Right hindlimb (tissue), 1 donor: ENCODE results near the gene CNPY3.
A peak's percentile ranks its signal among the peaks of the same experiment; 100 is the strongest.
"Not testable (repeated sequence)": the region's sequence is repeated elsewhere in the genome, so short reads cannot be mapped to it uniquely, and the experiment has no call there.

Experiments
- DNase-seq: peaks from one replicate; pipeline ENCODE4 v3.0.0-alpha.2; 2018

Gene CNPY3

GRCh38 chr6:42928986-42929820 lies at the start of gene CNPY3:
Gene CNPY3, plus strand, starts transcription at chr6:42929480. Its CDS starts 91 bp downstream, at chr6:42929571.
- DNase-seq, result peak; percentile 98

DNA sequence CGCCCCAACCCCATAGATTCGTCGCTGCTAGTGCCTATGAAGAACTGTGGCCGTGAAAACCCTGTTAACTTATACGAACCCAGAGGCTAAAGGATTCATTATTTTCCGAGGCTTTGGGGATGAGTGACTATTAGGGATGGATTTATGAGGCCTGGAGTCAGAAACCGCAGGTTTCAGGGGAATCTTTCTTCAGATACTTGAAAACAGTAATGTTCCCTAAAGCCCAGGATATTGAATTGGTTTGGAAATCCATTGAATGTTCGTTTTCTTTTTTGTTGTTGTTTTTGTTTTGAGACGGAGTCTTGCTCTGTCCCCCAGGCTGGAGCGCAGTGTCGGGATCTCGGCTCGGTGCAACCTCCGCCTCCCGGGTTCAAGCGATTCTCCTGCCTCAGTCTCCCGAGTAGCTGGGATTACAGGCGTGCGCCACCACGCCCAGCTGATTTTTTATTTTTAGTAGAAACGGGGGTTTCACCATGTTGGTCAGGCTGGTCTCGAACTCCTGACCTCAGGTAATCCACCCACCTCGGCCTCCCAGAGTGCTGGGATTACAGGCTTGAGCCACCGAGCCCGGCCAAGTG lies 49.0 kb upstream of the CNPY3 start:
- DNase-seq, result not testable (repeated sequence)

DNA sequence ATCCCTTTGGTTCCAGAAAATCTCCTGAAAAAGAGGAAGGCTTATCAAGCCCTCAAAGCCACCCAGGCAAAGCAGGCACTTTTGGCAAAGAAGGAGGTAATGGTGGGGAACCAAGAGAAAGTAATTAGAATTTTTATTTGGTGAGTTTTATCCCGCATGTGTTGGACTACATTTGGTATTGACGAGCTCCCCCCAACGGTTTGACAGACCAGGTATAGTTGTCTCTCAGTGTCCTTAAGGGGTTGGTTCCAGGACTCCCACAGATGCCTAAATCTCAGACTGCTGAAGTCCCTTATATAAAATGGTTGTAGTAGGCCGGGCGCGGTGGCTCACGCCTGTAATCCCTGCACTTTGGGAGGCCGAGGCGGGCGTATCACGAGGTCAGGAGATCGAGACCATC lies 48.4 kb upstream of the CNPY3 start:
- not testable (repeated sequence) for DNase-seq

DNA sequence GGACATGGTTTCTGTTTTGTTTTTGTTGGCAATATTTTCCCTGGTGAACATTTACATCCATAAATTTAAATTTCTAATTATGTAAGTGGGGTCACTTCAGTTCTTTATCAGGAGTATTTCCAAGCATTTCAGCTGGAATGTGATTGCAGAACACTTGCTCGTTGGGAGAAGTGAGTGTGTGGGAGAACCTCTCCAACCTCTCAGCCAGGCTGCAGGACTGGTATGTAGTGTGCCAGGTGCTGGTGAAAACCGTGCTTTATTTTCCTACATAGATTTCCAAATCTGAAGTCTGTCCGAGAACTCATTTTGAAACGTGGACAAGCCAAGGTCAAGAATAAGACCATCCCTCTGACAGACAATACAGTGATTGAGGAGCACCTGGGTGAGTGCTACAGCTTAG lies 43.6 kb upstream of the CNPY3 start:
- no peak for DNase-seq

- not testable (repeated sequence) for DNase-seq
Measured at GRCh38 chr6:42888201-42888600, 41.1 kb upstream of the CNPY3 start.

DNA sequence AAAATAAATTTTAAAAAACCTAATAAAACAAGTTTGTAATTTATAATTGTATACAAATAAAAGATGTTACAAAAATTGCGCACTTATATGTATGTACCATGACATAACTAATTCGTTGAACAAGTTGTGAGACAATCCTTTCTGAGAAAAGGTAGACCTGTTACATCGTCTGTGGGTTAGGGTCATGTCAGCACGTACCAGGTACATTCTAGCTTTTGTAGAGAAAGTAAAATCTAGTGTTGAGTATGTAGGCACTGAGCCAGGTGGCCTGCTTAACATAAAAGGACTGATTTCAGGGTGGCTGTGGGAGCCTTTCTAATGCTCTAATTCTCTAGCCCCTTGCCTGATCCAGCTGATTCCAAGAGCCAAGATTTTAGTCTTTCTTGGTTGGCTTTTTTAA lies 39.5 kb upstream of the CNPY3 start:
- DNase-seq, result no peak

DNA sequence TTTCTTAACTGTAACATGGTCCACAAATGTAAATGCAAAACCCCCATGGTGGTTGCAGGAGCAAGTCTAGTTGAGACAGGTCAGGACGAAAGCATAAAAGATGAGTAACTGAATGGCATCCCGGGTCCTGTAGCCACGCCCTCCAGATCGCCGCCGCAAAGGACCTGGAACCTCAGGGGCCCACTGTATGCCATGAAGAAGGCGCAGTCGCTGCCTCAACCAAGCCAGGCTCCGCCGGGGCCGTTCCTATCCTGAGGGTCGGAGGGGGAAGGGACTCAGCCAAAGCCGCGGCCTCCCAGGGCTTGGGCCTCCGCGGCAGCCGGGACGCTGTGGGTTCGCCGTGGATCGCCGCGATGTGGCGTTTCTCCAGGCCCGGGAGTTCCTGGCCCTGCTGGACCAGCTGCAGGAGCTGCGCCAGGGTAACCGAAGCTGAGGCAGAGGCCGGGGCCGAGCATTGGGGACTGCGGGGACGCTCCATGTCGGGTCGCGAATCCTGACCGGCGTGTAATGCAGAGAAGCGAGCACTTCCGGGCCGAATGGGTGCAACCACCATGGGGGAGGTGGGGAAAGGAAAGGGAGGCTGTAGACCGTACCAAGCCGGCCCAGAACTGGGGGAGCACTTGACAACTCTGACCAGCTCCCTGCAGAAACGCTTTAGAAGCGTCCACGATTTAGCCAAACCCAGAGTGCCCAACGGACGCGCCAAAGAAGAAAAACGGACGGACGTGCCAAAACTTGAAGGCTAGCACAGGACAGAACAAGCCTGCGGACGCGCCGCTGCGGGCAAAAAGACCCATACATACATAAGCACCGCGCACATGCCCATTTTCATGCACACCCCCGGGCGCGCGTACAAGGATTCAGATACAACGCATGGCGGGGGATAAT lies 38.7 kb upstream of the CNPY3 start:
- peak; percentile 97 for DNase-seq

DNA sequence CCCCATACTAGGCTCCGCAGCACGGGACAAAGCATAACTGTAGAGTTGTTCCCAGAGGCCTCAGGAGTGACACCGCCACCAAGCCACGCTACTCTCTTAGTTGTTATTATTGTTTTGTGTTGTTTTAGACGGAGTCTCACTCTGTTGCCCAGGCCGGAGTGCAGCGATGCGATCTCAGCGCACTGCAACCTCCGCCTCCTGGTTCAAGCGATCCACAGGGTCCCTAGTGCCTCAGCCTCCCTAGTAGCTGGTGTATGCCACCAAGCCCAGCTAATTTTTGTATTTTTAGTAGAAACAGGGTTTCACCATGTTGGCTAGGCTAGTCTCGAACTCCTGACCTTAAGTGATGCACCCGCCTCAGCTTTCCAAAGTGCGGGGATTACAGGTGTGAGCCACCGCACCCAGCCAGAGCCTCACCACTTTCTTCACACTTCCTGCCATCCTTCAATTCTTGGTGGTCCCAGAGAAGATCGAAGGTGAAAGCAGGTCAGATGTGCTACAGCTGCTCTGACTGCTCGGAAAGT lies 38.0 kb upstream of the CNPY3 start:
- DNase-seq, result no peak

DNA sequence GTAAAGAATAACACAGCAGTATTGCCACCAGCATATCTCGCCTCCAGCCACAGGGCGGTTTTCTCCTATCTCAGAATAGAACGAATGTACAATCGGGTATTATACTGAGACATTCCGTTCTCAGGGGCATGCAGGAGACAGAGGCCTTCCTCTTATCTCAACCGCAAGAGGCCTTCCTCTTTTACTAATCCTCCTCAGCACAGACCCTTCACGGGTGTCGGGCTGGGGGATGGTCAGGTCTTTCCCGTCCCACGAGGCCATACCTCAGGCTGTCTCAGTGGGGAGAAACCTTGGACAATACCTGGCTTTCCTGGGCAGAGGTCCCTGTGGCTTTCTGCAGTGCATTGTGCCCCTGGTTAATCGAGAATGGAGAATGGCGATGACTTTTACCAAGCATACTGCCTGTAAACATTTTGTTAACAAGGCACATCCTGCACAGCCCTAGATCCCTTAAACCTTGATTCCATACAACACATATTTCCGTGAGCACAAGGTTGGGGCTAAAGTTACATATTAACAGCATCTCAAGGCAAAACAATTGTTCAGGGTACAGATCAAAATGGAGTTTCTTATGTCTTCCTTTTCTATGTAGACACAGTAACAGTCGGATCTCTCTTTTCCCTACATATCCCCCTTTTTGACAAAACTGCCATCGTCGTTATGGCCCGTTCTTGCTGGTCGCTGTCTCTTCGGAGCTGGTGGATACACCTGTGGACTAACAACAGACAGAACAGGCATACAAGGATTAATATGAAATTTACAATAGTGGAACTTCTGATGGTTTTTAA lies 35.0 kb upstream of the CNPY3 start:
- DNase-seq, result not testable (repeated sequence)

- no peak for DNase-seq
Measured at GRCh38 chr6:42896178-42896719, 33.0 kb upstream of the CNPY3 start.

DNA sequence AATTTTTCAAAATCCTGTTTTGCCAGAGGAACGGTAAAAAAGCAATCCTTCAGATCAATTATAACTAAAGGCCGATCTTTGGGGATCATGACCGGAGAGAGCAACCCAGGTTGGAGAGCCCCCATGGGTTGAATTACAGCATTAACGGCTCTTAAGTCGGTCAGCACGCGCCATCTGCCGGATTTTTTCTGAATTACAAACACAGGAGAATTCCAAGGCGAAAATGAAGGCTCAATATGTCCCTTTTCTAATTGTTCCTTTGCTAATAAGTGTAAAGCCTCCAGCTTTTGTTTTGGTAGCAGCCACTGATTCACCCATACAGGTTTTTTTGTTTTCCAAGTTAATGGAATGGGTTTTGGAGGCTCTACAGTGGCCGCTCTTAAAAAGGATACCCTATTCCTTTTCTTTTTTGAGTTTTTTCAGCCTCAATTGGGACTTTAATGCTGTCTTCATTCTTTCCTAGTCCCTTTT lies 30.4 kb upstream of the CNPY3 start:
- peak; percentile 64 for DNase-seq

DNA sequence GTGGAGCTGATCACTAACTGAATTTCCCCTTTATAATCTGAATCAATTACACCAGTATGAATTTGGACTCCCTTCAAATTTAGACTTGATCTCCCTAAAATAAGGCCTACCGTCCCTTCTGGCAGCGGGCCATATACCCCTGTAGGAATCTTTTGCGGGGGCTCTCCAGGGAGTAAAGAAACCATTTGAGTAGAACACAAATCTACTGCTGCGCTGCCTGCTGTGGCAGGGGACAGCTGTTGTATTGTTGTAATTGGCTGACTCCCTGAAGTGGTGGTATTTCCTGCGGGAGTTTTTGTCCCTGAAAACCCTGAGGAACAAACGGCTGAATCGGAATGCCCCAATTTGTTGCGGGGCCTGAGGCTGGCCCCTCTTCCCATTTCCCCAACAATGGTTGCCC lies 29.4 kb upstream of the CNPY3 start:
- no peak for DNase-seq

- DNase-seq, result peak; percentile 81
Measured at GRCh38 chr6:42901538-42901957, 27.7 kb upstream of the CNPY3 start.

- not testable (repeated sequence) for DNase-seq
Measured at GRCh38 chr6:42902429-42903263, 26.6 kb upstream of the CNPY3 start.

- no peak for DNase-seq
Measured at GRCh38 chr6:42904467-42904866, 24.8 kb upstream of the CNPY3 start.

- no peak for DNase-seq
Measured at GRCh38 chr6:42907336-42907735, 21.9 kb upstream of the CNPY3 start.

DNA sequence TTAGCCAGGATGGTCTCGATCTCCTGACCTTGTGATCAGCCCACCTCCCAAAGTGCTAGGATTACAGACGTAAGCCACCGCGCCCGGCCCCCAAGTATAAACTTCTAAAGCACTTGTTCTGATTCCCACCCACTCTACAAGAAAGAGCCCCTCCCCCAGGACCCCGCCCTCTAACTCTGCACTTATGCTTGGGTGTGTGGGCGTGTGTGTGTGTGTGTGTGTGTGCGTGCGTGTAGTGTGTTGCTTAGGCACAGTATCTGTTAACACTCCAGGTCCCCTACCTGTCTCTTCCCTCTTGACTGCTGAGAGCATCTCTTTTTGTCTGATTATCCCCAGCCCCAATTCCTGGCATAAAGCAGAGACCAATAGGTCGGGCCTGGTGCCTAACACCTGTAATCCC lies 19.4 kb upstream of the CNPY3 start:
- DNase-seq, result no peak

DNA sequence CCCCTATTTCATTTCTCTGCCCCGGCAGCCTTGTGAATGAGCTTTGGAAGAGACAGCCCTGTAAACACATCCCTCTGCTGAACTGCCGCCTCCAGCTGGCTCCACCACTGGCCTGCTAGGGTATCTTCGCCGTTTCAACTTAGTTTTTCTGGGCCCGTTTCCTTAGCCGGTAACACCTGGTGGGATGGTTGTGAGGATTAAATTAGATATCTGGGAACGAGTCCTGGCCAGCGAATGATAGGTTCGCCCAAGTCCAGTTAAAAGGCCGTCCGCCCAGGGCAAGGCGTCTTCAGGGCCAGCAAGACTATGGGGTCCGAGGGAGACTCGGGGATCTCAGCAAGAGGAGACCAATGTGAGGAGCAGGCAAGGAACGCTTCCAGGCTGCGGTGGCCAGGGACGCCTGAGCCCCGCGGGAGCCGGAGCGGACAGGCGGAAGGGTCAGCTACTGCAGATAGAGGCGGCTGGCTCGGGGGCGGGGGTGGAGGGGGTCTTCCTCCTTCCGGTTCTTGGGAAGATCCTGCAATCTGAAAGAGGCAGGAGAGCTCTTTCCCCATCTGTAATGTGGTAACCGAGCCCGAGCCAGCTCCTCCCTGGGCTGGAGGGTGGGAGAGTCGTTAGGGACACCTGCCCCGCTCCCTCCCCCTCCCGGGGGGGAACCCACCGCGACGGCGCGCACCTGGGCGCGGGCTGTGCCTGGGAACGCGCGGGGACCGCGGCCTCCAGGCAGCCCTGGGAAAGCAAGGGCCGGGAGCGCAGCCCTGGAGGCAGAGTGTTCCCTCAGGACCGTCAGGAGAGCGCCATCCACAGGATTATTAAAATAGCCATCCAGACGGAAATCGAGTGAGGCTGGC lies 17.9 kb upstream of the CNPY3 start:
- no peak for DNase-seq

GRCh38 chr6:42914546-42914945 lies 14.7 kb upstream of the CNPY3 start:
- no peak for DNase-seq

GRCh38 chr6:42915732-42916131 lies 13.5 kb upstream of the CNPY3 start, which contains the start of gene PTCRA:
Gene PTCRA, plus strand, starts transcription at chr6:42916053. Its CDS starts 17 bp downstream, at chr6:42916070.
- no peak for DNase-seq
